Peyer's patch (tissue), 4 donors: ENCODE measurements around the gene ATG13. TPM values are rescaled to one million over a fixed set of nuclear protein-coding genes. Genes with fewer than 3 reads are reported as not detected.
A peak's percentile ranks its signal among the peaks of the same experiment; 100 is the strongest.
"Not testable (repeated sequence)": the region's sequence is repeated elsewhere in the genome, so short reads cannot be mapped to it uniquely, and the experiment has no call there.

ENCODE experiments used
- DNase-seq, 3 donors: peaks; one replicate each; pipeline ENCODE4 v3.0.0-alpha.2; 2017 to 2019
- H3K27ac ChIP-seq, 4 donors: fragments of 200-600 bp; sonication (generic); one replicate each; pipeline ENCODE4 v1.5.1; 2016 to 2019
- H3K27me3 ChIP-seq, 2 donors: fragments of 200-600 bp; sonication (generic); one replicate each; pipeline ENCODE4 v1.5.1; 2019
- H3K36me3 ChIP-seq, 3 donors: fragments of 200-600 bp; sonication (generic); one replicate each; pipeline ENCODE4 v1.5.1; 2016 to 2019
- H3K4me1 ChIP-seq, 4 donors: fragments of 200-600 bp; sonication (generic); one replicate each; pipeline ENCODE4 v1.5.1; 2016 to 2019
- H3K4me3 ChIP-seq, 4 donors: fragments of 200-600 bp; sonication (generic); 1 replicate in 3 of 4; 2 replicates in 1 of 4; pipeline ENCODE4 v1.5.1; 2016 to 2019; ENCODE audit warnings: mild to moderate bottlenecking in 1 of 4
- H3K9me3 ChIP-seq, 4 donors: fragments of 200-600 bp; sonication (generic); one replicate each; pipeline ENCODE4 v1.5.1; 2016 to 2019; ENCODE audit warnings: mild to moderate bottlenecking in 1 of 4
- POLR2A ChIP-seq, 2 donors: fragments of 450-650 bp; IDR thresholded peaks; one replicate each; pipeline ENCODE4 v1.5.1; 2017; ENCODE audit warnings: antibody characterized with exemption in 2 of 2, mild to moderate bottlenecking in 2 of 2, moderate library complexity in 2 of 2
- total RNA-seq, 4 donors: library from RNA; depleted of rRNA; stranded (reverse); fragments of >200 nt; gene quantifications; one replicate each; pipeline ENCODE4 v1.1.0, GENCODE V29; 2016
- TF ChIP-seq, protein P1 (sequence below), 6 experiments: fragments of 450-650 bp in 4 of 6; fragments of 200-600 bp in 2 of 6; sonication (generic) in 1 of 6; IDR thresholded peaks; one replicate each; pipeline ENCODE4 v1.5.1; 2017 to 2019; ENCODE audit warnings: antibody characterized with exemption in 6 of 6, mild to moderate bottlenecking in 3 of 6, moderate library complexity in 1 of 6

ATG13 gene
- total RNA-seq, 4 donors from 2014 or later = 86.5 to 119 (median 106) TPM

DNA sequence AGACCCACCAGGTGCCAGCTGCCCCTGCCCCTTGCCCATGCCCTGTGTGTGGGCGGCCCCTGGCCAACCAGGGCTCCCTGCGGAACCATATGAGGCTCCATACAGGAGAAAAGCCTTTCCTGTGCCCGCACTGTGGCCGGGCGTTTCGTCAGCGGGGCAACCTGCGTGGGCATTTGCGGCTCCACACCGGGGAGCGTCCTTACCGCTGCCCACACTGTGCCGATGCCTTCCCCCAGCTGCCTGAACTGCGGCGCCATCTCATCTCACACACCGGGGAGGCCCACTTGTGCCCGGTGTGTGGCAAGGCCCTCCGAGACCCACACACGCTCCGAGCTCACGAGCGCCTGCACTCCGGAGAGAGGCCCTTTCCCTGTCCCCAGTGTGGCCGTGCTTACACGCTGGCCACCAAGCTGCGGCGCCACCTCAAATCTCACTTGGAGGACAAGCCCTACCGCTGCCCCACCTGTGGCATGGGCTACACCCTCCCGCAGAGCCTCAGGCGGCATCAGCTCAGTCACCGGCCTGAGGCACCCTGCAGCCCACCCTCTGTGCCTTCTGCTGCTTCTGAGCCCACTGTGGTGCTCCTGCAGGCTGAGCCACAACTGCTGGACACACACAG lies 87.8 kb downstream of the ATG13 start:
- no peak for TF ChIP-seq POLR2A (IDR thresholded peaks at IDR 0.05)
- Histone ChIP-seq H3K4me1 (peaks cover 0 to 13% (median 3%) of the 10 kb centered on the region in 4 donors), H3K27ac (no peak overlapping the region), H3K9me3 (no peaks in the 10 kb centered on the region), H3K36me3 (peaks cover 0 to 49% (median 0%) of the 10 kb centered on the region in 3 donors), H3K27me3 (no peaks in the 10 kb centered on the region), H3K4me3 (no peak overlapping the region)
- no peak for DNase-seq

DNA sequence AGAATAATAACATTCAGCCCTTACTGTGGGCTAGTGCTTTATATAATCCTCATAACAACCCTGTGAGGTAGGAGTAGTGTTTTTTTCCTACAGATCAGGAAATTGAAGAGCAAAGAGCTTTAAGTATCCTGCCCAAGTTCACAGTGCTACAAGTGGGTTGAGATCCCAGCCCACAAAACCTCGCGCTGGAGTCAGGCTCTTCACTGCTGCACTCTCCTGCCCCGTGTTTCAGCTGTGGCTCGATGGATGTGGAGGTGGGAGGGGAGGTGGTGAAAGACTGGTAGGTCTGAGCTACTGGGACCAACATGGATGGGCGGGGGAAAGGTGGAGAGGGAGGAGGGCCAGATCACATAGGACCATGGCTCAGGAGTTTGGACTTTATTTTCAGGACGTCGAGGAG lies 89.5 kb downstream of the ATG13 start:
- H3K9me3 ChIP-seq = no peaks in the 10 kb centered on the region
- no peaks in the 10 kb centered on the region for H3K27me3 ChIP-seq
- no peak for DNase-seq
- peaks cover 0 to 7% (median 0%) of the 10 kb centered on the region in 4 donors for H3K4me1 ChIP-seq
- H3K4me3 ChIP-seq = no peak overlapping the region
- TF ChIP-seq, protein P1, sequence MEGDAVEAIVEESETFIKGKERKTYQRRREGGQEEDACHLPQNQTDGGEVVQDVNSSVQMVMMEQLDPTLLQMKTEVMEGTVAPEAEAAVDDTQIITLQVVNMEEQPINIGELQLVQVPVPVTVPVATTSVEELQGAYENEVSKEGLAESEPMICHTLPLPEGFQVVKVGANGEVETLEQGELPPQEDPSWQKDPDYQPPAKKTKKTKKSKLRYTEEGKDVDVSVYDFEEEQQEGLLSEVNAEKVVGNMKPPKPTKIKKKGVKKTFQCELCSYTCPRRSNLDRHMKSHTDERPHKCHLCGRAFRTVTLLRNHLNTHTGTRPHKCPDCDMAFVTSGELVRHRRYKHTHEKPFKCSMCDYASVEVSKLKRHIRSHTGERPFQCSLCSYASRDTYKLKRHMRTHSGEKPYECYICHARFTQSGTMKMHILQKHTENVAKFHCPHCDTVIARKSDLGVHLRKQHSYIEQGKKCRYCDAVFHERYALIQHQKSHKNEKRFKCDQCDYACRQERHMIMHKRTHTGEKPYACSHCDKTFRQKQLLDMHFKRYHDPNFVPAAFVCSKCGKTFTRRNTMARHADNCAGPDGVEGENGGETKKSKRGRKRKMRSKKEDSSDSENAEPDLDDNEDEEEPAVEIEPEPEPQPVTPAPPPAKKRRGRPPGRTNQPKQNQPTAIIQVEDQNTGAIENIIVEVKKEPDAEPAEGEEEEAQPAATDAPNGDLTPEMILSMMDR (IDR thresholded peaks at IDR 0.05) = no peak
- no peak for TF ChIP-seq POLR2A (IDR thresholded peaks at IDR 0.05)
- peaks cover 0 to 49% (median 0%) of the 10 kb centered on the region in 3 donors for H3K36me3 ChIP-seq
- no peak overlapping the region for H3K27ac ChIP-seq

DNA sequence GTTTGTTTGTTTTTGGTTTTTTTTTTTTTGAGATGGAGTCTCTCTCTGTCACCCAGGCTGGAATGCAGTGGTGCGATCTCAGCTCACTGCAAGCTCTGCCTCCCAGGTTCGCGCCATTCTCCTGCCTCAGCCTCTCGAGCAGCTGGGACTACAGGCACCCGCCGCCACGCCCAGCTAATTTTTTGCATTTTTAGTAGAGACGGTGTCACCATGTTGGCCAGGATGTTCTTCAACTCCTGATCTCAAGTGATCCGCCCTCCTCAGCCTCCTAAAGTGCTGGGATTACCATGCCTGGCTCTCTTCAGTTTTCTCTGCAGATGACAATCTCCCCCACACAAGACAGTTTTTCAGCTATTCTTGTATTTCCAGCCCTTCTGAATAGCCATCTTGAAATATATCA lies 92.0 kb downstream of the ATG13 start:
- not testable (repeated sequence) for DNase-seq, H3K27ac ChIP-seq, H3K9me3 ChIP-seq, H3K27me3 ChIP-seq, H3K4me3 ChIP-seq, H3K4me1 ChIP-seq
- peaks cover 0 to 26% (median 0%) of the 10 kb centered on the region in 3 donors for H3K36me3 ChIP-seq

DNA sequence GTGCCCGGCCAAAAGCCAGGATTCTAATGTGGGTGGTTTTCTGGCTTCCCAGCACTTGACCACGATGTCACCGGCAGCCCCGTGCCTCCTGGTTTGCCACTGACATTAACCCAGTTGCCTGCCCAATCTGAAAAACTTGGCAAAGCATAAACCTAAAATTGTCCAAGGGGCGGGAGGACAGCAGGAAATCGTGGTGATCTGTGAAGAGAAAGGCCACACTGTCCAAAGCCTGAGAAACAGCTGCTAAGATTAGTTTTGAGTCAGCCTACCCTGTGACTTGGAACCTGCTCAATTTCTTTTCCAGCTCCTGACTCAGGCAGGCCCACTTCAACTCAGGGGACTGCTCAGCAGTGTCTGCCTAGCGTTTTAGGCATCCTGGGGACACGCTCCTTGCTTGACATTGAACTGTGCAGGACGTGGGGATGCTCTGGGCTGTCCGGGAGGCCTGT lies 93.5 kb downstream of the ATG13 start:
- H3K36me3 ChIP-seq = peaks cover 0 to 11% (median 0%) of the 10 kb centered on the region in 3 donors
- DNase-seq = no peak
- TF ChIP-seq, protein P1 (IDR thresholded peaks at IDR 0.05) = no peak
- TF ChIP-seq POLR2A (IDR thresholded peaks at IDR 0.05) = no peak
- no peaks in the 10 kb centered on the region for H3K4me1 ChIP-seq
- H3K4me3 ChIP-seq = no peak overlapping the region
- peak overlapping the region in 2 of 4 donors; percentile 73 to 77 for H3K27ac ChIP-seq
- H3K27me3 ChIP-seq = no peaks in the 10 kb centered on the region
- H3K9me3 ChIP-seq = no peaks in the 10 kb centered on the region

DNA sequence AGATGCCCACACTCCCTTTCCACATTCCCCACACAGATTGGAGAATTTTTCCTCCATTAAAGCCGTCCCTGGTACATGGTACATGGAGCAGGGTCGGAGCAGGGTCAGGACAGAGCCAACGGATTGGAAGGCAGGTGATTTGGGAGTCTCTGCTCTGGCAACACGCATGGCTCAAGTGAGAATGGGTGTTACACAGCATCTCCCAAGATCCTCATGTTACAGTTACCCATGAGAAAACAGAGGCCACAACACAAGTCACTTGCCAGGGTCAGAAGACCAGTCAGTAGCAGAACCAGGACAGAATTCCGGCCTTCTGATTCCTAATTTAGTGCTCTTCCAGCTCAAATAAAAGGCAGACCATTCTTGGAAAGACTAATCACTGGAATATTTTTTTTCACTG lies 94.0 kb downstream of the ATG13 start:
- peaks cover 0 to 7% (median 0%) of the 10 kb centered on the region in 3 donors for H3K36me3 ChIP-seq
- TF ChIP-seq, protein P1 (IDR thresholded peaks at IDR 0.05) = no peak
- no peak for TF ChIP-seq POLR2A (IDR thresholded peaks at IDR 0.05)
- H3K27me3 ChIP-seq = no peaks in the 10 kb centered on the region
- H3K4me1 ChIP-seq = no peaks in the 10 kb centered on the region
- DNase-seq = no peak
- no peak overlapping the region for H3K4me3 ChIP-seq
- no peaks in the 10 kb centered on the region for H3K9me3 ChIP-seq
- peak overlapping the region in 3 of 4 donors; percentile 30 to 77 (median 72) for H3K27ac ChIP-seq

DNA sequence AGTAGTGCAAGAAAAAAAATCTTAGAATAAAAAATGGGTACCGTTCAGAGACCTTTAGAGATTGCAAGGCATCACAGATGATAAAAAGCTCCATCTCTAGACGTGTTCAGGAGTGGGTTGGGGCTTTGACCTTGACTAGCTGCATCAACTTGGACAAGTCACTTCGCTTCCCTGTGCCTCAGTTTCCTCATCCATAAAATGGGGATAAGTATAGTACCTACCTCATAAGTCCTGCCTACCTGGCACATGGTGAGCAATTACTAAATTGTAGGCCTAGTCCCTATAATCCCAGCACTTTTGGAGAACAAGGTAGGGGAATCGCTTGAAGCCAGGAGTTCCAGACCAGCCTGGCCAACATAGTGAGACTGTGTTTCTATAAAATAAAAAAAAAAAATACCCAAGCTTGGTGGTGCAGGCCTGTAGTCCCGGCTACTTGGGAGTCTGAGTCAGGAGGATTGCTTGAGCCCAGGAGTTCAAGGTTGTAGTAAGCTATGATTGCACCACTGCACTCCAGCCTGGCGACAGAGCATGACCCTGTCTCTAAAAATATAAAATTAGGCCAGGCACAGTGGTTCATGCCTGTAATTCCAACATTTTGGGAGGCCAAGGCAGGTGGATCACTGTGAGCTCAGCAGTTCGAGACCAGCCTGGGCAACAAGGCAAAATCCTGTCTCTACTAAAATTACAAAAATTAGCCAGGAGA lies 95.7 kb downstream of the ATG13 start:
- DNase-seq = no peak

DNA sequence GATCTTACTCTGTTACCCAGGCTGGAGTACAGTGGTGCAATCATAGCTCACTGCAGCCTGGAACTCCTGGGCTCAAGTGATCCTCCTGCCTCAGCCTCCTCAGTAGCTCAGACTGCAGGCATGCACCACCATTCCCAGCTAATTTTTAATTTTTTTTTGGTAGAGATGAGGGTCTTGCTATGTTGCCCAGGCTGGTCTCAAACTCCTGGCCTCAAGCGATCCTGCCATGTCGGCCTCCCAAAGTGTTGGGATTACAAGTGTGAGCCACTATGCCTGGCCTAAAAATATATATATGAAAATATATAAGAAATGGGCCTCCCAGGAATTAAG lies 100.4 kb downstream of the ATG13 start:
- H3K9me3 ChIP-seq, H3K4me1 ChIP-seq, H3K27me3 ChIP-seq, H3K27ac ChIP-seq, DNase-seq, H3K36me3 ChIP-seq, H3K4me3 ChIP-seq: not testable (repeated sequence)

More for the DNA sequence above, 95.7 kb downstream of the ATG13 start:
- Histone ChIP-seq H3K4me1 (no peaks in the 10 kb centered on the region), H3K27ac (no peak overlapping the region), H3K36me3 (no peaks in the 10 kb centered on the region), H3K4me3 (no peak overlapping the region), H3K9me3 (no peaks in the 10 kb centered on the region), H3K27me3 (no peaks in the 10 kb centered on the region)
- TF ChIP-seq POLR2A (IDR thresholded peaks at IDR 0.05) = no peak
- TF ChIP-seq, protein P1 (IDR thresholded peaks at IDR 0.05) = no peak
